Ascending aorta (tissue), 2 donors: ENCODE data around the gene GNB5. TPM values are rescaled to one million over a fixed set of nuclear protein-coding genes. Genes with fewer than 3 reads are reported as not detected.

ENCODE experiments used
- DNase-seq, 2 donors: peaks; one replicate each; pipeline ENCODE4 v3.0.0-alpha.2; 2019; ENCODE audit warnings: low spot score in 2 of 2
- H3K27ac ChIP-seq, 2 donors: fragments of 200-600 bp; sonication (generic); one replicate each; pipeline ENCODE4 v1.5.1; 2016 to 2017; ENCODE audit warnings: mild to moderate bottlenecking in 1 of 2
- H3K27me3 ChIP-seq: fragments of 200-600 bp; sonication (generic); one replicate; pipeline ENCODE4 v1.5.1; 2017
- H3K36me3 ChIP-seq, 2 donors: fragments of 200-600 bp; sonication (generic); one replicate each; pipeline ENCODE4 v1.5.1; 2016
- H3K4me1 ChIP-seq, 2 donors: fragments of 200-600 bp; sonication (generic); one replicate each; pipeline ENCODE4 v1.5.1; 2016 to 2017; ENCODE audit warnings: mild to moderate bottlenecking in 1 of 2
- H3K4me3 ChIP-seq, 2 donors: fragments of 200-600 bp; sonication (generic); one replicate each; pipeline ENCODE4 v1.5.1; 2016 to 2017; ENCODE audit warnings: mild to moderate bottlenecking in 1 of 2
- H3K9me3 ChIP-seq, 2 donors: fragments of 200-600 bp; sonication (generic); one replicate each; pipeline ENCODE4 v1.5.1; 2016
- CTCF ChIP-seq, 3 experiments: fragments of 200-600 bp in 2 of 3; fragments of 450-650 bp in 1 of 3; sonication (generic) in 2 of 3; IDR thresholded peaks; one replicate each; pipeline ENCODE4 v1.5.1; 2016 to 2019; ENCODE audit warnings: antibody characterized with exemption in 3 of 3, mild to moderate bottlenecking in 1 of 3, moderate library complexity in 1 of 3
- intact Hi-C: fragments of 100-400 bp; cut with DNase I; formaldehyde crosslinking; loops from one replicate; pipeline ENCODE4 v1.15.1; 2023
- total RNA-seq: library from RNA; depleted of rRNA; stranded (reverse); fragments of >200 nt; gene quantifications from one replicate; pipeline ENCODE4 v1.1.0, GENCODE V29; 2016

Gene GNB5
- total RNA-seq, 1 donor from 2014 or later: 8.8 TPM

- Histone ChIP-seq H3K9me3 (no peaks in the 10 kb centered on the region), H3K27me3 (no peaks in the 10 kb centered on the region), H3K36me3 (no peaks in the 10 kb centered on the region), H3K4me3 (peak overlapping the region; percentile 37 to 66), H3K27ac (no peak overlapping the region), H3K4me1 (peaks cover 3% of the 10 kb centered on the region in 2 donors)
- intact Hi-C loops: no loop called here
- no peak for DNase-seq
- TF ChIP-seq CTCF (IDR thresholded peaks at IDR 0.05): peak in 1 of 3 experiments; percentile 1
Observed at GRCh38 chr15:52111517-52112202, 79.5 kb downstream of the GNB5 start.

GRCh38 chr15:52109559-52110451, 81.4 kb downstream of the GNB5 start:
- no peak for DNase-seq
- Histone ChIP-seq H3K4me3 (no peak overlapping the region), H3K36me3 (no peaks in the 10 kb centered on the region), H3K27me3 (no peaks in the 10 kb centered on the region), H3K27ac (no peak overlapping the region), H3K4me1 (peaks cover 3% of the 10 kb centered on the region in 2 donors), H3K9me3 (no peaks in the 10 kb centered on the region)
- intact Hi-C loops: no loop called here
- TF ChIP-seq CTCF (IDR thresholded peaks at IDR 0.05): no peak

- Histone ChIP-seq H3K4me3 (no peak overlapping the region), H3K27me3 (no peaks in the 10 kb centered on the region), H3K36me3 (no peaks in the 10 kb centered on the region), H3K27ac (no peak overlapping the region), H3K4me1 (peaks cover under 1 to 3% of the 10 kb centered on the region in 2 donors), H3K9me3 (no peaks in the 10 kb centered on the region)
- intact Hi-C loops: no loop called here
- no peak for TF ChIP-seq CTCF (IDR thresholded peaks at IDR 0.05)
- DNase-seq: peak in 1 of 2 donors; percentile 11
Observed at GRCh38 chr15:52107238-52107637, 84.0 kb downstream of the GNB5 start.

- H3K9me3 ChIP-seq: no peaks in the 10 kb centered on the region
- H3K4me3 ChIP-seq: no peak overlapping the region
- DNase-seq: peak in 1 of 2 donors; percentile 49
- TF ChIP-seq CTCF (IDR thresholded peaks at IDR 0.05): no peak
- H3K27me3 ChIP-seq: no peaks in the 10 kb centered on the region
- H3K27ac ChIP-seq: no peak overlapping the region
- H3K36me3 ChIP-seq: no peaks in the 10 kb centered on the region
- intact Hi-C loops: no loop called here
- peaks cover 0 to 3% of the 10 kb centered on the region in 2 donors for H3K4me1 ChIP-seq
Observed at GRCh38 chr15:52106641-52107040, 84.6 kb downstream of the GNB5 start.

GRCh38 chr15:52105846-52106245, 85.3 kb downstream of the GNB5 start:
- Histone ChIP-seq H3K27me3 (no peaks in the 10 kb centered on the region), H3K36me3 (no peaks in the 10 kb centered on the region)
- peak in 1 of 2 donors; percentile 22 for DNase-seq

More at GRCh38 chr15:52105846-52106245, 85.3 kb downstream of the GNB5 start:
- no peak for TF ChIP-seq CTCF (IDR thresholded peaks at IDR 0.05)
- Histone ChIP-seq H3K4me1 (peaks cover 0 to 3% of the 10 kb centered on the region in 2 donors), H3K4me3 (no peak overlapping the region), H3K27ac (no peak overlapping the region), H3K9me3 (no peaks in the 10 kb centered on the region)
- intact Hi-C loops: no loop called here
